Mononuclear cell (primary cell): ENCODE results near the gene JAG1. TPM values are rescaled to one million over a fixed set of nuclear protein-coding genes. Genes with fewer than 3 reads are reported as not detected.

Experiments used
- H3K27me3 ChIP-seq: 2 replicates; pipeline ENCODE4 v1.6.0; 2011; ENCODE audit warnings: low read length, control low read depth; ENCODE audit not compliant: insufficient read depth
- H3K4me1 ChIP-seq: 2 replicates; pipeline ENCODE4 v1.5.1; 2011; ENCODE audit warnings: mild to moderate bottlenecking, low read length, control low read depth; ENCODE audit not compliant: insufficient read depth
- H3K4me3 ChIP-seq: 2 replicates; pipeline ENCODE4 v1.5.1; 2011; ENCODE audit warnings: mild to moderate bottlenecking, low read length, moderate library complexity
- H3K9me3 ChIP-seq: 2 replicates; pipeline ENCODE4 v1.5.1; 2011; ENCODE audit warnings: low read depth, mild to moderate bottlenecking, control low read depth, low read length
- total RNA-seq: library from RNA; depleted of rRNA; stranded (reverse); fragments of >200 nt; gene quantifications from one replicate; pipeline ENCODE4 v1.2.3, GENCODE V29; 2012

Gene JAG1
- total RNA-seq, 1 donor: 8.3 TPM

DNA sequence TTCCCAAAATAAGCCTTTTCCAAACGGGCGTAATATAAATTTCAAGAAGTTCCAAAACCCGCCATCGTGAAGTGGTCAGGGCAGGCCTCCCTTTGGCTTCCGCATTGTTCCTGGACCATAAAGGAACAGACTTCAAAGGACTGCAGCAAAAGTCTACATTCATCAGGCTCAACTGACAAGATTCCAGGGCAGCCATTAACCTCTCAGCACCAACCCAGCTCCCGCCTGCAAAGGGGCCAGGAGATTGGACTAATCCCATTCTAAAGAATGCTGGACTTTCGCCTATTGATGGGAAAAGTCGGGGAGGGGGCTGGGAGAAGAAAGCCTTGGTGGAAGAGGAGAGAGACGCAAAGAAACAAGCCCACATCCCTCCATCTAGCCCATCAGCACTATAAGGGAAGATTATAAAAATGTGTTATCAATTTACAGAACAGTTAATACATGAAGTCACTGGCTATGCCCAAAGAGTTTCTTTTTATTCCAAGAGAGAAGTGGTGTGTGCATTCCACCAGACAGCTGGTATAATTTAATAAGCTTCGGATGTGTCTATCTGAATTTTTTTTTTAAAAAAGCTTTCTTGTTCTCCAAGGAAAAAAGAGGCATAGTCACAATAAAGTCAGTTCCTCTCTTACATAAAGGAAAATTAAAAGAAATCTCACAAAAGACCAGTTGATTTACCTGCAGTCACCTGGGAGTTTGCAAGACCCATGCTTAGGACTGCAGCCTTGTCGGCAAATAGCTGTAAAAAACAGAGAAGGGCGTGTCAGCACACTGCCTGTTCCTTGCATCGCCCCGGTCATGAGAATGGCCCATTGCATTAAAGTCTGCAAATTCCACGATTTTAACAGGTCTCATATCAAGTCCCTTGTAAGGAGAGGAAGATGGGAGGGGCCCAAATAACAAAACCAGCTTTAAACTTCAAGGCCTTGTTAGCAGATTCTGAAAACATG is 17.8 kb downstream of the JAG1 start:
- Histone ChIP-seq H3K4me1 (no peaks in the 10 kb centered on the region), H3K4me3 (no peak overlapping the region), H3K9me3 (no peaks in the 10 kb centered on the region), H3K27me3 (no peaks in the 10 kb centered on the region)

DNA sequence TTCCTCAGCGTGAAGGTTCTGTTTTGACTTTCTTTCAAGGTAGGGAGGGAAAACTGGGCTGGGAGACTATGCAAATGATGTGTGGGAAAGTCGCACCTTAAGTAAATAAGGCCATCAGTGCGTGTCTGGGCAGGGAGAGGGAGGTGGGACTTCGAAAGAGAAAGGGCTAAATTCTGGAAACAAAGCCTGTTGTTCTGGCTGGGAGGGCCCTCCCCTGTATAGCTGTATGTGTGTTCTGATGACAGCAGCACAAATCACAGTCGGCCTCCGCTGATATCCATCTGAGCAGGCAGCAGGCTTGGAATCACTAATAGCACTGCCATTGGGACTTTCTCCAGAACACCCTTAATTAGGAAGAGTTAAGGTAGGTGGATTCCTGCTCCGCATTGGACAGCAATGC is 19.2 kb downstream of the JAG1 start:
- Histone ChIP-seq H3K4me1 (no peaks in the 10 kb centered on the region), H3K27me3 (no peaks in the 10 kb centered on the region), H3K9me3 (no peaks in the 10 kb centered on the region)

GRCh38 chr20:10654250-10654610 is 19.6 kb downstream of the JAG1 start:
- Histone ChIP-seq H3K9me3 (no peaks in the 10 kb centered on the region), H3K4me3 (no peak overlapping the region), H3K27me3 (no peaks in the 10 kb centered on the region), H3K4me1 (no peaks in the 10 kb centered on the region)

More for the DNA sequence above, 19.2 kb downstream of the JAG1 start:
- no peak overlapping the region for H3K4me3 ChIP-seq

DNA sequence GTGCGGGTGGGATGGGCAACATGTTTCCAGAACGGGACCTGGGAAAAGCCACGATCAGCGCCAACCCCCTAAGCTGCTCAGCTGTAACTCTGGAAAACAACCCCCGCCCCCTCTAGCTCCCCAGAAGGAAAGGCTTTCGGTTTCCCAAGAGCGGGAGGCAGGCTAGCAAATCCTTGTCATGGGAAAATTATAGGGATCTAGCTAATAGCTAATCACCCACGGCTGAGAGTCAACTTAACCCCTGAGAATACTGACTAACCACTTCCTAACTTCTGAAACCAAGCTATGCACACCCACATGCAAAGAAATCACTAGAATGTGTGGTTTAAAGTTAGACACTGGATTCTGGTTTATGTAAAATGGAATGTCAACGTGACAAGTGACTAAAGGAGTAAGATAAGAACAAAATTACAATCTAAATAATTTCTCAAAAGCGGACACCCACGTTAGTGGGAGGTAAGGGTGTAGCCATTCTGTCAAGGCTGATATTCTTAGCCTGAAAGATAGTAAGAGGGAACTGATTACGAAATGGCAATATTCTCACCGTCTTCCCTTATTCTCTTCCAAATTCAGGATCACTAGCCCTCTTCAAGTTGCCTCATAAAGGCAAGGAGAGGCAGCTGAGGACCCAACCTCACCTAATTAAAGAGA is 20.1 kb downstream of the JAG1 start:
- Histone ChIP-seq H3K9me3 (no peaks in the 10 kb centered on the region), H3K4me3 (no peak overlapping the region), H3K27me3 (no peaks in the 10 kb centered on the region), H3K4me1 (no peaks in the 10 kb centered on the region)

DNA sequence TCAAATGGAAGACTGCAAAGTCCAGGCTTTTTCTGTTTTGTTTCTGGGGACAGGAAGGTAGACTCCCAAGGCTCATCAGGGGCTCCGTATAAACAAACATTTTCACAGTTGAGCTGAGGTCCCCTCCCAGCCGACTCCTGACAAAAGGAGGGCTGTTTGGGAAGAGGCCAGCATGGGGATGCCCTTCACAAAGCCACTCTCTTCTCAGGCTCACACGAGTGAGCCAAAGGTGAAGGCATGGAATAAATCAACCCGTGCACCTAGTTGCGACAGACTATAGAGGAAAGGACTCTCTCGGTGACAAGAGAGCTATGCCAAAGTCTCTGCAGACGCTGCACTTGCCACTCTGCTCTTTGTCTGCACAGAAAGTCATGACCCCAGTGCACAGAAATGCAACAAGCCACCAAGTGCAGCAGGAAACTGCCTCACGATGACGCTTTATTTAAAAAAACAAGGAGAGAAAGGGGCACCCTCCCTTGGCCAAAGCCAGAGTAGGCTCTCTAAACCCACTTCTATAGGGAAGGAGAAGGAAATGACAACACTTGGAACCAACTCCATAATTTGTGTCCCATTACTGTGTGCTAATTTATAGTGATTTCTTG is 21.0 kb downstream of the JAG1 start:
- no peaks in the 10 kb centered on the region for H3K27me3 ChIP-seq
- no peak overlapping the region for H3K4me3 ChIP-seq
- H3K9me3 ChIP-seq: no peaks in the 10 kb centered on the region
- no peaks in the 10 kb centered on the region for H3K4me1 ChIP-seq

DNA sequence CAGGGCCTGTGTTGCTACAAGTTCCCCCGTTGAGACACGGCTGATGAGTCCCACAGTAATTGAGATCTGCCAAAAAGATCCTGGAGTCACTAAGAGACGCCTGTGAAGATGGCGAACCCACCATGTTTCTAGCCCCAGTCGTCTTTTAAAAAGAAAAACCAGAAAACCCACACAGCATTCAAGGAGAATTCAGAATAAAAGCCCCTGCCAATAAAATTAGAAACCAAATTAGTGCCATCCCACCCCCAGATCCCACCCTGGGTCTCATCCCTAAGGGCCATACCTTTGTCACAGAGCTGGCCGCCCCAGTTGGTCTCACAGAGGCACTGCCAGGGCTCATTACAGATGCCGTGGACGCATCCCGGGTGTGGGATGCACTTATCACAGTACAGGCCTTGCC is 21.6 kb downstream of the JAG1 start:
- Histone ChIP-seq H3K4me1 (no peaks in the 10 kb centered on the region), H3K27me3 (no peaks in the 10 kb centered on the region), H3K9me3 (no peaks in the 10 kb centered on the region), H3K4me3 (no peak overlapping the region)

DNA sequence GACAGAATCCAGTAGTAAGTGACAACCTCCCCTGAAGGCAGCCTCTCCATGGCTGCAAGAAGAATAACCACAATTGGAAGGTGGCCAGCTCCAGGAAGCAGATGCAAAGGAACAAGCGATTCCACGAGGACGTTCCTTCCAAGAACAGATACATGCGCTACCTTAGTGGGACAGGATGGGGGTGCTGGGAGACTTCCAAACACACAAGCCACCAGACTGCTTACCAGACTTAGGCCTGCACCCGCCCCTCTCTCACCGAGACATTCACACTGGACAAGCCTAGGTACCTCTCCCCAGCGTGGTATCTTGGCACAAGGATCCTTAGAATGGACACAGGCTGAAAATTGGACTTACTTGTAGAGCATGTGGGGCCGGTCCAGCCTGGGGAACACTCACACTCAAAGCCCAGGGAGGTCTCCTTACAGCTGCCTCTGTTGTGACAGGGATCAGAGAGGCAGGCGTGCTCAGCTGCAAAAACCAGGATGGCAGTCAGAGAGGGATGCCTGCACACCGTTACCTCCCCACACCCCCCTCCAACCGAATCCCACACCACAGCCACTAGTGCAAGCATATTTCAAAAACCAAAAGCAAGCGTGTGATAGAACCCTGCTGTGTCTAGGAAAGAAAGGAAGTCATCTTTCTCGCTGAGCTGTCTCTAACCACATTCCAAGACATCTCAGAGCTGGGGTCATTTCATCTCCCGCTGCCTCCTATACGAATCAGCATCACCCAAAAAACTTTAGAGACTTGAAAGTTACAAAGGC is 22.4 kb downstream of the JAG1 start:
- no peaks in the 10 kb centered on the region for H3K9me3 ChIP-seq
- no peaks in the 10 kb centered on the region for H3K4me1 ChIP-seq
- H3K27me3 ChIP-seq: no peaks in the 10 kb centered on the region
- H3K4me3 ChIP-seq: no peak overlapping the region

- Histone ChIP-seq H3K4me1 (no peaks in the 10 kb centered on the region), H3K9me3 (no peaks in the 10 kb centered on the region), H3K4me3 (no peak overlapping the region), H3K27me3 (no peaks in the 10 kb centered on the region)
Observed at GRCh38 chr20:10649797-10650160, 24.0 kb downstream of the JAG1 start.

DNA sequence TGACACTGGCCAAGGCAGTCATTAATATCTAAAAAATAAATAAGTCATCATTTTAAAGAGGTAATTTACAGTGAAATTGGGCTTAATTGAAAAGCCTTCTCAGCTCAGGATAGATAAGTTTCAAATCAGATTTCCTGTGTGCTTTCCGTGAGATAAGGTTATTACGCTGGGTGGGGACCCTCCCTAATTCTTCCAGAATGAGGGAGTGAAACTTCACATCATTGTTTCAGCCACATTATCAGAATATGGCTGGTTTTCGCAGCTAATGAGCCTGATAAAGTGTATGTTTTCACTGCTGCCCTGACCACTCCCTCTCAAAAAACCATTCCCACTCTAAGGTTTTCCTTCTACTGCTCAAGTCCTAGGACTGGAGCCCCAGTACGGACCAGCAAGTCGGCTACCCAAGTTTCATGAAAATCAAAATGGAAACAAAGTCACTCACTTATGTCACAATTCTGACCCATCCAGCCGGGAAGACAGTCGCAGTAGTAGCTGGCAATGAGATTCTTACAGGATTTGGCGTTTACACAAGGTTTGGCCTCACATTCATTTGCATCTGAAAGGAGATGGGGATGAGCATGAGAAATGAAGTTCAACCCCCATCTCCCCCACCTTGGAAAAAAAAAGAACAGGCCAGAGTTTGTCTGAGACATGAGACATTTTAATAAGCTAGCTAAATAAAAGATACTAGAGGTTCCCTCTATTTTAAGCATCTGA is 24.6 kb downstream of the JAG1 start:
- Histone ChIP-seq H3K4me1 (no peaks in the 10 kb centered on the region), H3K27me3 (no peaks in the 10 kb centered on the region), H3K9me3 (no peaks in the 10 kb centered on the region), H3K4me3 (no peak overlapping the region)

DNA sequence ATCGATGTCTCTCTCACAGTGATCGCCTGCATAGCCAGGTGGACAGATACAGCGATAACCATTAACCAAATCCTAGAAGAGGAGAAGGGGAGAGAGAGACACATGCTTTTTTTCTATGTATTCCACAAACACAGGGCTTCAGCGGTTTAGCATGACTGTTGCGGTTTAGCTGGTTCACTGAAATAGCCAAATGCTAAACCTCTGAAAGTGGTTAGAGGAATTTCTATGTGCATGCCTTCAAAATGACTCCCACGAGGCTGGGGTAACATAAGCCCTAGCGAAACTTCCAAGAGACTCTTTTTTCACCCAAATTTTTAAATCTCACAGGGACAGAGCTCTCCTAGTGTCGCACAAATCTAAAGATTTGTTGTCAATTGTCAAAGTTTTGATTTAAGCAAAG is 25.1 kb downstream of the JAG1 start:
- H3K9me3 ChIP-seq: no peaks in the 10 kb centered on the region
- H3K27me3 ChIP-seq: no peaks in the 10 kb centered on the region
- H3K4me1 ChIP-seq: no peaks in the 10 kb centered on the region
- no peak overlapping the region for H3K4me3 ChIP-seq

GRCh38 chr20:10647909-10648308 is 25.9 kb downstream of the JAG1 start:
- Histone ChIP-seq H3K9me3 (no peaks in the 10 kb centered on the region), H3K4me1 (no peaks in the 10 kb centered on the region), H3K4me3 (no peak overlapping the region), H3K27me3 (no peaks in the 10 kb centered on the region)

DNA sequence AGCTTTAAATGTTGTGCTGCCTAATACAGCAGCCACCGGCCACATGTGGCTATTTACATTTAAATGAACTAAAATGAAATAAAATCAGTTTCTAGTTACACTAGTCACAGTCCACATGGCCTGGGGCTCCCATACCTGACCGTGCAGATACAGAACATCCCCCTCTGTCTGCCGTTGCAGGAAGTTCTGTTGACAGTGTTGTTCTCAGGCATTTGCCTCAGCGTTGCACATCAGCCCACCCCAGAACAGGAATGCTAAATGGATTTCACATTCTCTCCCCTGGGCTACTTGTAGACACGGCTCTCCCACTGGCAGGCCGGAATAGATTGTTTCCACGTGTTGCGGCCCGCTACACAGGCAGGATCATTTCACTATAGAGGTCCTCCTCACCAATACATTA is 26.3 kb downstream of the JAG1 start:
- Histone ChIP-seq H3K4me1 (no peaks in the 10 kb centered on the region), H3K4me3 (no peak overlapping the region), H3K9me3 (no peaks in the 10 kb centered on the region), H3K27me3 (no peaks in the 10 kb centered on the region)

GRCh38 chr20:10646886-10647420 is 26.8 kb downstream of the JAG1 start:
- no peaks in the 10 kb centered on the region for H3K9me3 ChIP-seq
- no peaks in the 10 kb centered on the region for H3K27me3 ChIP-seq
- no peaks in the 10 kb centered on the region for H3K4me1 ChIP-seq
- H3K4me3 ChIP-seq: no peak overlapping the region

- Histone ChIP-seq H3K9me3 (no peaks in the 10 kb centered on the region), H3K4me1 (no peaks in the 10 kb centered on the region), H3K4me3 (no peak overlapping the region), H3K27me3 (no peaks in the 10 kb centered on the region)
Observed at GRCh38 chr20:10646006-10646405, 27.8 kb downstream of the JAG1 start.
